CD4-positive, alpha-beta T cell treated with Interleukin-6 at 100 ng/mL for 8 hours (primary cell): Measurements from ENCODE around the gene COQ3.
"Not testable (repeated sequence)": the region's sequence is repeated elsewhere in the genome, so short reads cannot be mapped to it uniquely, and the experiment has no call there.

Experiments used
- DNase-seq: peaks from one replicate; pipeline ENCODE4 v3.0.0-alpha.2; 2020; ENCODE audit warnings: mixed read lengths, low spot score

The COQ3 gene

GRCh38 chr6:99384507-99384906, 9.5 kb downstream of the COQ3 start:
- no peak for DNase-seq

- DNase-seq, result no peak
These were observed 15.4 kb downstream of the COQ3 start for GRCh38 chr6:99378636-99379035.

DNA sequence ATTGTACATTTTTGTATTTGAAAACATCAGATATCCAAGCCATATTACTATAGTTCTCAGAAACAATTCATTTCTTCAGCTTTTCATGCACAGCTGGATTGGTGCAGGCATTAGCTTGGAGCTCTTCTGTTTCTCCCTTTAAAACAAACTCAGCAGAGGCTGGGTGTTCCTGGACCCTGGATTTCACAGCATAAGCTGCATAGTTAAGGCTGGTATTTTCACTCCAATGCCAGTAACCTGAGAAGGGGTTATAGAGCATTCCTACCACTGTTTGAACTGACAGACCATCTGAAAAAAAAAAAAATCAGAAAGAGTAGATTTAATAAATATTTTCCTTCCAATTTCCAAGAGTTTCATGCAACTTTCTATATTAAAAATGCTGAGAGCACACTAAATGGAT, 24.5 kb downstream of the COQ3 start:
- DNase-seq, result no peak

DNA sequence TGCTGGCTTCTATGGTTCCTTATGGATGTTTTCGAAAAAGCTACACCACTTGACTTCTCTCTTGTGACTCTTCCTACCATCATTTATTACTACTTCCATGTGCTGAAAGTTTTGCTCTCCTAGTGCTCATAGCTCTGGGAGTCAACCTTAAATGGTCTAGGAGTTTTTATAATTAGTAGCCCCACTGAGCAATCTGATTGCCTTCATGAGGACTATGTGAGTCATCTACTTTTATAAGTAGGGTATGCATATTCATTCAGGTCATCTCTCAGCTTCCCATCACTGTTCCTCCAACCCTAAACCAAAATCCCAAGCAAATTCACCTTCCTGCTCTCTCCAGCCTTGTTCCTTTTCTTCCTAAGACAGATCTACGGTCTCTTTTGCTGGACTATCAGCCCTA, 27.1 kb downstream of the COQ3 start:
- no peak for DNase-seq

GRCh38 chr6:99364026-99364425, 30.0 kb downstream of the COQ3 start:
- DNase-seq, result no peak

DNA sequence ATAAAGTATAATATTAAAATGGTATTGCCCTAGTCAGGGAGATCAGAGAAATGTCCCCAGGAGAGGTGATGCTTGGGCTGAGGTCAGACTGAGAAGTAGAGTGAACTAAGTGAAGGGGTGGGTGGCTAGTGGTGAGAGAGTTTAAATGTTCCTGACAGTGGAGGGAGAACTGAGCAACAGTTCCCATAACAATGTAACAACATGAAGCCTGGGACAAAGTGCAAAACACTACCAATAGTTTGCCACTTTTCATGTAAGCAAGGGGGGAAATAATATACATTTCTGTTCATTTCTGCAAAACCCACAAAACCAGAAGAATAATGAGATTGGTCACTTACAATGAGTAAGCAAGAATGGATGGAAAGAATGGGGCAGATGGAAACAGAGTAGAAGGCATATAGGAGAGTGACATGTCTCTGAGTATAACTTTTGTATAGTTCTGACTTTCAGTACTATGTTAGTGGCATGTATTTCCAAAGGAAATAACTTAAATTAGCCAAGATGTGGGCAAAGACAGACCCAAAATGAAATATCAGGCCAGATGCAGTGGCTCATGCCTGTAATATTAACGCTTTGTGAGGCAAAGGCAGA, 31.2 kb downstream of the COQ3 start:
- no peak for DNase-seq

GRCh38 chr6:99359800-99360199, 34.2 kb downstream of the COQ3 start:
- DNase-seq, result no peak

- no peak for DNase-seq
These were observed 37.4 kb downstream of the COQ3 start for GRCh38 chr6:99356641-99357040.

GRCh38 chr6:99354983-99355382, 39.0 kb downstream of the COQ3 start:
- no peak for DNase-seq

GRCh38 chr6:99353126-99353525, 40.9 kb downstream of the COQ3 start:
- no peak for DNase-seq

DNA sequence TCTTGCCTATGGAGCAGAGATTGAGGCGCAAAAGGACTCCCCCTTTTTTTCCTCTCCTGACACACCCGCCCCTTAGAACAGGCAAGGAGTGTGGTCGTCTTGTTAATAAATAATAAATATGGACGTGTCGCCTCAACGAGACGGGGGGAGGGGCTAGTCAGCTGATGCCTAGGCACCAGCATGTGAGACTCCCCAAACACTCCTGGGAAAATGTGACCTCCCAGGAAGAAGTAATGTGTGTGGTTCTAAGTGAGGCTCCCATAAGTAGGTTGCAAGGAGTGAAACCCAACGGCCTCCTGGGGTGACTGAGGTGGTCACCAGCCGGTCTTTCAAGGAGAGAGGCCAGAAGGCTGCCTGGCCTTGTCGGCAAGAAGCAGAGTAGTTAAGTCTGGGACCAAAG, 43.4 kb downstream of the COQ3 start:
- no peak for DNase-seq

- DNase-seq, result no peak
These were observed 44.5 kb downstream of the COQ3 start, which contains the start of gene FAXC for GRCh38 chr6:99349171-99350141. Gene FAXC, minus strand, starts transcription at chr6:99349674. Its CDS starts 302 bp downstream, at chr6:99349372.

DNA sequence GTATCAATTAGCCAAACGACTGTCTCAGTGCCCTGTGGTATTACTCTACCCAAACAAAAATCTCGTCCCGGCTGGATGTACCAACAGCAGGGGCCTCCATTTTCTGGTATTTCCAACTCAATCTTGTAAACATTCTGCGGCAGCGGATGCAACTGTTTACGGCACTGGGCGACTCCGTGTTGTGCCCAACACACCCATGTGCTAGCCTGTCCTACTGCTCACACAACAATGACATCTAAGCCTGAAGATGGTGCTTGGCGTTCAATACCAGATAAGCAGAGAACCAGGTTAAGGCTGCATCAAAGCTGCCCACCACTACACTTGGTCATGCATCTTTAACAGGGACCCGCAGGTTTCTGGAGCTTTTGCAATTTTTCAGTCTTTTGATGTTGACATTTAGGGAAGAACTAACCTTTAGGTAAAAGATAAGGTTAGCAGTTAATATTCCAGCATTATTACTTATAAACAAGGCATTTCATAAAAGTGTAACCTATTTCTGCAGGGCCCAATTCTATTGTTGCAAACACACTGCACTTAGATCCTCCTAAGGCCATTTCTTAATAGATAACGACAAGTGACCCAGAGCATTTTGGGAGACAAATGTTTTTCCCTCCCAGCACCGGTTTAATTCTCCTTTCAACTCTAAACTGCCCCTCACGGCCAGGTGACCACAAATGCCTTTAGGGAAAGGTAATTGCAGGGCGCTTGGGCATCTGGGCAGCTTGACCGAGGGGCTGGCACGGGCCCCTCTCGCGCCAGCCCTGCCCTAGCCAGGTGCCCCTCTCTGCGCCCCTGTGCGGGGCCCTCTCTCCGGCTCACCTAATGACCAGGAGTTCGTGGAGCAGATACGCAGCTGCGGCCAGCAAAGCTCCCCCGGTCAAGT, 45.5 kb downstream of the COQ3 start:
- DNase-seq, result no peak

DNA sequence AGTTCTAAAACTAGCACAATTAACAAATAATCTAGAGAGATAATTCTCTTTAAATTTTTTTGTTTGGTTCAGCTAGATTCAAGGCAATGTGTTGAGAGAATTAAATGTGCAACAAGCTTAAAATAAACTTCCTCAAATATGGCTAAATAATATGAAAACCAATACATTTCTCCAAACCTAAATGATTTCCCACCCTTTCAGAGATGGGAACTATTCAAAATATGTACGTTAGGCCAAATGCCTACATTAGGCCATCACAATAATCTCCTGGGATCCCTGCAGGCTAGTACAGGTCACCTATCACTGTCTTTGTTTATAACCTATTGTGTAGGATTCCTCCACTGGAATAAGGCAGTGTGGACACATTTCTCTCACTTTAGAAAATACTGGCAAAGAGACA, 46.2 kb downstream of the COQ3 start:
- DNase-seq, result no peak

- DNase-seq, result no peak
These were observed 47.4 kb downstream of the COQ3 start for GRCh38 chr6:99346595-99346994.

- no peak for DNase-seq
These were observed 48.8 kb downstream of the COQ3 start for GRCh38 chr6:99345164-99345563.

GRCh38 chr6:99344289-99344688, 49.7 kb downstream of the COQ3 start:
- DNase-seq, result no peak

- no peak for DNase-seq
These were observed 52.0 kb downstream of the COQ3 start for GRCh38 chr6:99341862-99342455.

GRCh38 chr6:99338188-99338587, 55.8 kb downstream of the COQ3 start:
- DNase-seq, result no peak

- DNase-seq, result not testable (repeated sequence)
These were observed 58.7 kb downstream of the COQ3 start for GRCh38 chr6:99335298-99335697.

GRCh38 chr6:99334526-99335127, 59.4 kb downstream of the COQ3 start:
- DNase-seq, result no peak

DNA sequence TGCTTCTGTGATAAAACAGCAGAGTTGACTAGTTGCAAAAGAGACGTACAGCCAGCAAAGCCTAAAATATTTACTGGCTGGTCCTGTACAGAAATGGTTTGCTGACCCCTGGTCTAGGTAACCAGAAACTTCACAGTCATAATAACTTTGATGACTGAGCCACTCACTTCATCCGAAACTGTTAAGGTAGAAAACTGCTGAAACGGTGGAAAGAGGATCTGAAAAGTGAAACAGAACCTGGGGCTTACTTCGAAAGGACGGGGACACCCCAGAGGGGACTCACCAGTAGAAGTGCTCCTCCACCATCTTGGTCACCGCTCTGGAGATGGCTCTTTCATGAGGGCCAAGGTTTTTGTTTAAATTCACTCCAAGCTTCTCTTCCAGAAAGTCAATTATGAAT, 60.9 kb downstream of the COQ3 start:
- no peak for DNase-seq
